Measurements from ENCODE around the gene CCNJL.

- TF ChIP-seq CTCF (IDR thresholded peaks at IDR 0.05; ENCODE audit: low read depth, low read length) (no peak), POLR2A (IDR thresholded peaks at IDR 0.05; ENCODE audit: extremely low read depth, insufficient read length) (no peak), MAX (IDR thresholded peaks at IDR 0.05; ENCODE audit: low read depth, low read length) (no peak), MYC (IDR thresholded peaks at IDR 0.05; ENCODE audit: low read depth, low read length) (no peak)
These were observed 72.0 kb downstream of the CCNJL start for GRCh38 chr5:160240350-160240749.

All from NB4 (cell line).